Transverse colon (tissue), 4 donors: ENCODE data around the gene UBALD1. TPM values are rescaled to one million over a fixed set of nuclear protein-coding genes. Genes with fewer than 3 reads are reported as not detected.

Experiments used
- DNase-seq: peaks from one replicate; pipeline ENCODE4 v3.0.0-alpha.2; 2019
- H3K27ac ChIP-seq, 4 donors: fragments of 200-600 bp; sonication (generic); 2 replicates each; pipeline ENCODE4 v1.5.1; 2016 to 2018; ENCODE audit warnings: inconsistent platforms in 4 of 4
- H3K27me3 ChIP-seq: fragments of 200-600 bp; sonication (generic); 2 replicates; pipeline ENCODE4 v1.5.1; 2017; ENCODE audit warnings: inconsistent platforms
- H3K36me3 ChIP-seq, 4 donors: fragments of 200-600 bp; sonication (generic); 2 replicates each; pipeline ENCODE4 v1.5.1; 2017 to 2019; ENCODE audit warnings: inconsistent platforms in 4 of 4
- H3K4me1 ChIP-seq, 4 donors: fragments of 200-600 bp; sonication (generic); 2 replicates each; pipeline ENCODE4 v1.5.1; 2017 to 2020; ENCODE audit warnings: inconsistent platforms in 4 of 4
- H3K4me3 ChIP-seq, 4 donors: fragments of 200-600 bp; sonication (generic); 1 replicate in 1 of 4; 2 replicates in 3 of 4; pipeline versions ENCODE4 v1.5.1 to v1.6.1; 2017 to 2019; ENCODE audit warnings: inconsistent platforms in 4 of 4
- H3K9me3 ChIP-seq, 2 donors: fragments of 200-600 bp; sonication (generic); 2 replicates each; pipeline ENCODE4 v1.5.1; 2017 to 2019; ENCODE audit warnings: inconsistent platforms in 2 of 2
- EP300 ChIP-seq: sonication (generic); formaldehyde crosslinking; IDR thresholded peaks from one replicate; pipeline ENCODE4 v1.6.1; 2017; ENCODE audit warnings: antibody characterized with exemption, low read depth
- POLR2A ChIP-seq: fragments of 450-650 bp; IDR thresholded peaks from one replicate; pipeline ENCODE4 v1.6.1; 2016; ENCODE audit warnings: antibody characterized with exemption, mild to moderate bottlenecking, moderate library complexity
- POLR2AphosphoS5 ChIP-seq, 3 donors: sonication (generic); formaldehyde crosslinking; IDR thresholded peaks; one replicate each; pipeline ENCODE4 v1.6.1; 2016; ENCODE audit warnings: antibody characterized with exemption in 3 of 3
- WGBS, 2 donors: methylation state at CpG; one replicate each; pipeline ENCODE4 v1.1.5; 2018; ENCODE audit warnings: low coverage in 1 of 2; 5-methylcytosine and 5-hydroxymethylcytosine counted together
- in situ Hi-C, 4 donors: fragments of 200-750 bp; cut with MboI; loops; one replicate each; pipeline versions ENCODE4 v1.15.0 to v1.15.1; 2017; ENCODE audit warnings: low sequenced_read_pairs in 3 of 4, low pct_ligation_motif_present in 1 of 4, low pct_unique_long_range_greater_than_20kb in 1 of 4
- intact Hi-C: fragments of 100-400 bp; cut with DNase I; formaldehyde crosslinking; loops from one replicate; pipeline ENCODE4 v1.15.1; 2023; ENCODE audit warnings: low total_unique reads
- total RNA-seq, 4 donors: library from RNA; depleted of rRNA; stranded (reverse); fragments of >200 nt; gene quantifications; one replicate each; pipeline ENCODE4 v1.1.0, GENCODE V29; 2016
- TF ChIP-seq, protein P1 (sequence below), 5 experiments: fragments of 200-600 bp in 3 of 5; fragments of 450-650 bp in 2 of 5; sonication (generic) in 3 of 5; IDR thresholded peaks; 1 replicate in 2 of 5; 2 replicates in 3 of 5; pipeline ENCODE4 v1.5.1; 2016 to 2017; ENCODE audit warnings: antibody characterized with exemption in 5 of 5, inconsistent platforms in 3 of 5, mild to moderate bottlenecking in 2 of 5, moderate library complexity in 1 of 5

Gene UBALD1
- total RNA-seq, 4 donors from 2014 or later: 8.6 to 18.0 (median 10.5) TPM

DNA sequence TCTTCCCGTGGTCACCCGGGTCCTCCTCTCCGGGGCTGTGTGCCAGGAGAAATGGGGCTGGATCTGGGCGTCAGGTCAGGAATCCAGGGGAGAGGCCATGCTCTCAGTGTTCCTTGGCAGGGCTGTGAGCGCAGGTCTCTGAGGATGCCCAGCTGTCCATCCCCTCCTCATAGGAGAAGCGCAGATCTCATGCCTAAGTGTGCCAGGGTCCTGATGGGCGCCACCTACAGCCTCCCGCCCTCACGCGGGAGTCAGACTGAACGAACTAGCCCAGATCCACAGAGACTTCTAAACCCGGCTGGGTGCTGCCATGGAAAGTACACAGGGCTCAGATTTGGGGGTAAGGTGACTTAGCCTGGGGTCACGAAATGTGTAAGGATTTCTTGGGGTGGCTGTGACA, 34.2 kb upstream of the UBALD1 start:
- peaks cover 0 to 16% (median 3%) of the 10 kb centered on the region in 4 donors for H3K36me3 ChIP-seq
- peaks cover 0 to 14% (median 8%) of the 10 kb centered on the region in 4 donors for H3K4me1 ChIP-seq
- H3K4me3 ChIP-seq: no peak overlapping the region
- no peak for DNase-seq
- H3K27me3 ChIP-seq: no peaks in the 10 kb centered on the region
- 94% methylated on average over 12 of the region's 13 CpGs; no CpG with 5 or more reads in 1 of the 2 donors for WGBS, 2 donors
- no peaks in the 10 kb centered on the region for H3K9me3 ChIP-seq
- H3K27ac ChIP-seq: no peak overlapping the region
- intact Hi-C loops: loop anchor here (5.0 kb wide), 1 partner anchor 62 kb away; no protein-coding TSS in a partner anchor
- in situ Hi-C loops: no loop called here
- TF ChIP-seq, protein P1, sequence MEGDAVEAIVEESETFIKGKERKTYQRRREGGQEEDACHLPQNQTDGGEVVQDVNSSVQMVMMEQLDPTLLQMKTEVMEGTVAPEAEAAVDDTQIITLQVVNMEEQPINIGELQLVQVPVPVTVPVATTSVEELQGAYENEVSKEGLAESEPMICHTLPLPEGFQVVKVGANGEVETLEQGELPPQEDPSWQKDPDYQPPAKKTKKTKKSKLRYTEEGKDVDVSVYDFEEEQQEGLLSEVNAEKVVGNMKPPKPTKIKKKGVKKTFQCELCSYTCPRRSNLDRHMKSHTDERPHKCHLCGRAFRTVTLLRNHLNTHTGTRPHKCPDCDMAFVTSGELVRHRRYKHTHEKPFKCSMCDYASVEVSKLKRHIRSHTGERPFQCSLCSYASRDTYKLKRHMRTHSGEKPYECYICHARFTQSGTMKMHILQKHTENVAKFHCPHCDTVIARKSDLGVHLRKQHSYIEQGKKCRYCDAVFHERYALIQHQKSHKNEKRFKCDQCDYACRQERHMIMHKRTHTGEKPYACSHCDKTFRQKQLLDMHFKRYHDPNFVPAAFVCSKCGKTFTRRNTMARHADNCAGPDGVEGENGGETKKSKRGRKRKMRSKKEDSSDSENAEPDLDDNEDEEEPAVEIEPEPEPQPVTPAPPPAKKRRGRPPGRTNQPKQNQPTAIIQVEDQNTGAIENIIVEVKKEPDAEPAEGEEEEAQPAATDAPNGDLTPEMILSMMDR (IDR thresholded peaks at IDR 0.05): no peak
- TF ChIP-seq POLR2A (no peak), POLR2AphosphoS5 (IDR thresholded peaks at IDR 0.05) (no peak), EP300 (no peak)

DNA sequence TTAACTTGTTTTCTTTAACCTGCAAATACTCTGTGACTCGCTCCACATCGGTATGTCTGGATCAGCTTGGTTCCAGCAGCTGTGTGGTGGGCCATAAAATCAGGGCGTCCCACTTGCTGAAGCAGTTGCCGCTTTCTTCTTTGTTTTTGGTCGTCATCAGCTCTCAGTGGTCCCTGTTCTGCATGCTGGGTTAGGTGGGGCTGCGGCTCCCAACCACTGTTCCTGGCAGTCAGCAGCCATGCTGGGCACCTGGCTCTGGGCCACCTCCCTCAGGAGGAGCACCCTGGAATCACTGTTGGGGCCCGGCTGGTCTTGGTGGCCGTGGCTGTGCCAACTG, 32.9 kb upstream of the UBALD1 start:
- peaks cover 0 to 1% (median 0%) of the 10 kb centered on the region in 4 donors for H3K4me1 ChIP-seq
- H3K36me3 ChIP-seq: peaks cover 0 to 9% (median 3%) of the 10 kb centered on the region in 4 donors
- DNase-seq: no peak
- intact Hi-C loops (loop anchor here (5.0 kb wide), 1 partner anchor 60 kb away; no protein-coding TSS in a partner anchor), in situ Hi-C loops (no loop called here)
- TF ChIP-seq EP300 (no peak), POLR2AphosphoS5 (IDR thresholded peaks at IDR 0.05) (no peak)
- H3K27me3 ChIP-seq: no peaks in the 10 kb centered on the region
- no peaks in the 10 kb centered on the region for H3K9me3 ChIP-seq
- no peak overlapping the region for H3K27ac ChIP-seq
- H3K4me3 ChIP-seq: no peak overlapping the region
- 97% methylated on average over 8 of the region's 8 CpGs; no CpG with 5 or more reads in 1 of the 2 donors for WGBS, 2 donors

DNA sequence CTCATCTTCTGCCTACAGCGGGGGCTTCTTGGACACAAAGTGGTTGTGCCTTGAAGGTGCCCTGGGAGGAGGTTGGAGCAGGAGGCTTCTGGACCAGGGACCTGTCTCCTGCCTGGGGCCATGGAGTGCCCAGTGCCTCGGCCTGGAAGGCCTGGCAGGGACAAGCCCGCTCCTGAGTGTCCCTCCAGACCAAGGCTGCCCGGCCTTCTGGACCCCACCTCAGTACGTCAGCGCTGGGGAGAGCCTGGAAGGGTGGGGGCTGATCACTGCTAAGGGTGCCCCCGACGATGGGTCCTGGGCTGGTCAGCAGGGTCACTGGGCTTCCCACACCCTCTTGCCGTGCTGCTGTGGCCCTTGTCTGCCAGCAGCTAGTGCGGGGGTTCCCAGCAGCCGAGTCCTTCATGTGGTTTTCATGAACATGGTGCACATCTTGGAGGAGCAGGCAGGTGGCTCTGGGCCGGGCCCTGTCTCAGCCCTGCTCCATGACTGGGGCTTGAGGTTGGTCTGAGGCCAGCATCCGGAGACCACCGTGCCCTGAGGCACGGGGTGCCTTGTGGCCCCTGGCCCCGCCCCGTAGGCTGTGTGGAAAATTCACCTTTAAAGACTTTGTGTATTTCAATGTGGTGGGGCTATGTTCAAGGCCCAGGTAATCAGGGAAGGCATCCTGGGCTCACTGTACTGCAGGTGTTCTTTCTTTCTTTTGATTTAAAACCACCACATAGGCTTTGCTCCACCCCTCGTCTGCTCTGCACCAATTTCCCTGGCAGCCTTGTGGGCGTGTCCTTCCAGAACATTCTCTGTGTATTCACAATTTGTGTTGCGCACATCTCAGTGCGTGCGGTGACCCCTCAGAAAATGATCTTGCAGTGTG, 32.3 kb upstream of the UBALD1 start:
- in situ Hi-C loops (no loop called here), intact Hi-C loops (loop anchor here (5.0 kb wide), 1 partner anchor 60 kb away; no protein-coding TSS in a partner anchor)
- DNase-seq: no peak
- H3K27ac ChIP-seq: no peak overlapping the region
- H3K36me3 ChIP-seq: peaks cover 0 to 6% (median 2%) of the 10 kb centered on the region in 4 donors
- no peaks in the 10 kb centered on the region for H3K27me3 ChIP-seq
- H3K9me3 ChIP-seq: no peaks in the 10 kb centered on the region
- no peak overlapping the region for H3K4me3 ChIP-seq
- WGBS, 2 donors: 95% methylated on average over 21 of the region's 22 CpGs; no CpG with 5 or more reads in 1 of the 2 donors
- TF ChIP-seq POLR2AphosphoS5 (IDR thresholded peaks at IDR 0.05) (no peak), POLR2A (no peak), EP300 (no peak)
- TF ChIP-seq, protein P1 (IDR thresholded peaks at IDR 0.05): no peak
- no peaks in the 10 kb centered on the region for H3K4me1 ChIP-seq

DNA sequence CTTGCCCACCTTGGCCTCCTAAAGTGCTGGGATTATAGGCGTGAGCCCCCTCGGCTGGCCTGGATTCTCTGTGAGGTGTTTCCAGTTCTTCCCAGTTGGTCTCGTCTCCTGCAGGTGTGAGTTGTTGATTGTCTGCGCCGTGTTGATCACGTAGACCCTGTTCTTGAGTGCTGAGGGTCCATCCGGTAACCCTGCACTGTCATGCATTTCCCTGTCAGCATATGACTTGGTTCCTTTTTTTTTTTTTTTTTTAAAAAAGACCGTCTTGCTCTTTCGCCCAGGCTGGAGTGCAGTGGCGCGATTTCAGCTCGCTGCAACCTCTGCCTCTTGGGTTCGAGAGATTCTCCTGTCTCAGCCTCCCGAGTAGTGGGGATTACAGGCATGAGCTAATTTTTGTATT, 27.2 kb upstream of the UBALD1 start:
- Histone ChIP-seq H3K9me3 (no peaks in the 10 kb centered on the region), H3K36me3 (no peaks in the 10 kb centered on the region), H3K4me1 (peaks cover 0 to 12% (median 6%) of the 10 kb centered on the region in 4 donors), H3K27me3 (no peaks in the 10 kb centered on the region), H3K4me3 (no peak overlapping the region), H3K27ac (no peak overlapping the region)
- WGBS, 2 donors: 64 to 93% methylated on average over 5 to 14 of the region's 14 CpGs
- no peak for TF ChIP-seq POLR2AphosphoS5 (IDR thresholded peaks at IDR 0.05)
- TF ChIP-seq POLR2A: no peak
- TF ChIP-seq, protein P1 (IDR thresholded peaks at IDR 0.05): no peak
- TF ChIP-seq EP300: no peak
- intact Hi-C loops (no loop called here), in situ Hi-C loops (no loop called here)
- no peak for DNase-seq
